Tibial nerve (tissue), 4 donors: ENCODE measurements around the gene DHX30. TPM values are rescaled to one million over a fixed set of nuclear protein-coding genes. Genes with fewer than 3 reads are reported as not detected.

Source experiments
- DNase-seq, 2 donors: peaks; one replicate each; pipeline ENCODE4 v3.0.0-alpha.2; 2019; ENCODE audit warnings: low spot score in 2 of 2
- H3K27ac ChIP-seq, 4 donors: fragments of 200-600 bp; sonication (generic) in 3 of 4; one replicate each; pipeline ENCODE4 v1.5.1; 2017 to 2019; ENCODE audit warnings: mild to moderate bottlenecking in 1 of 4
- H3K27me3 ChIP-seq, 2 donors: fragments of 200-600 bp; sonication (generic) in 1 of 2; one replicate each; pipeline versions ENCODE4 v1.5.1 to v1.6.0; 2017 to 2019
- H3K36me3 ChIP-seq, 3 donors: fragments of 200-600 bp; sonication (generic); one replicate each; pipeline ENCODE4 v1.5.1; 2018 to 2019
- H3K4me1 ChIP-seq, 4 donors: fragments of 200-600 bp; sonication (generic) in 3 of 4; one replicate each; pipeline ENCODE4 v1.5.1; 2017 to 2019
- H3K4me3 ChIP-seq, 4 donors: fragments of 200-600 bp; sonication (generic) in 3 of 4; one replicate each; pipeline ENCODE4 v1.5.1; 2017 to 2019; ENCODE audit warnings: mild to moderate bottlenecking in 1 of 4, moderate library complexity in 1 of 4
- H3K9me3 ChIP-seq, 4 donors: fragments of 200-600 bp; sonication (generic) in 3 of 4; one replicate each; pipeline ENCODE4 v1.5.1; 2017 to 2019
- CTCF ChIP-seq, 5 experiments: fragments of 200-600 bp in 3 of 5; fragments of 450-650 bp in 2 of 5; sonication (generic) in 3 of 5; IDR thresholded peaks; one replicate each; pipeline ENCODE4 v1.5.1; 2016 to 2019; ENCODE audit warnings: antibody characterized with exemption in 5 of 5, mild to moderate bottlenecking in 3 of 5, moderate library complexity in 2 of 5
- EP300 ChIP-seq, 2 donors: sonication (generic); formaldehyde crosslinking; IDR thresholded peaks; one replicate each; pipeline ENCODE4 v1.6.1; 2017; ENCODE audit warnings: antibody characterized with exemption in 2 of 2, mild to moderate bottlenecking in 1 of 2
- POLR2A ChIP-seq, 2 donors: fragments of 450-650 bp; IDR thresholded peaks; one replicate each; pipeline ENCODE4 v1.6.1; 2017; ENCODE audit warnings: antibody characterized with exemption in 2 of 2, mild to moderate bottlenecking in 2 of 2, moderate library complexity in 2 of 2
- WGBS, 2 donors: methylation state at CpG; one replicate each; pipeline ENCODE4 v1.1.5; 2018; 5-methylcytosine and 5-hydroxymethylcytosine counted together
- total RNA-seq, 4 donors: library from RNA; depleted of rRNA; stranded (reverse); fragments of >200 nt; gene quantifications; one replicate each; pipeline ENCODE4 v1.1.0, GENCODE V29; 2016

DHX30 gene
- total RNA-seq, 4 donors from 2014 or later, result 71.9 to 86.4 (median 78.8) TPM

- Histone ChIP-seq H3K36me3 (peaks cover 0 to 42% (median 0%) of the 10 kb centered on the region in 3 donors), H3K4me3 (no peak overlapping the region), H3K9me3 (no peaks in the 10 kb centered on the region), H3K4me1 (peaks cover 0 to 29% (median 9%) of the 10 kb centered on the region in 4 donors), H3K27ac (no peak overlapping the region), H3K27me3 (no peaks in the 10 kb centered on the region)
- 76 to 93% methylated on average over 1 of the region's 1 CpG for WGBS, 2 donors
- DNase-seq, result no peak
- no peak for TF ChIP-seq POLR2A (IDR thresholded peaks at IDR 0.05)
- no peak for TF ChIP-seq CTCF (IDR thresholded peaks at IDR 0.05)
- no peak for TF ChIP-seq EP300 (IDR thresholded peaks at IDR 0.05)
These were observed 1.6 kb downstream of the DHX30 start for GRCh38 chr3:47804577-47804976.

GRCh38 chr3:47813551-47814177 is 10.7 kb downstream of the DHX30 start:
- H3K4me3 ChIP-seq, result no peak overlapping the region
- peaks cover 0 to 82% (median 4%) of the 10 kb centered on the region in 3 donors for H3K36me3 ChIP-seq
- peaks cover 0 to 4% (median 0%) of the 10 kb centered on the region in 4 donors for H3K4me1 ChIP-seq
- WGBS, 2 donors, result 67 to 76% methylated on average over 8 of the region's 8 CpGs
- H3K27me3 ChIP-seq, result no peaks in the 10 kb centered on the region
- no peak overlapping the region for H3K27ac ChIP-seq
- H3K9me3 ChIP-seq, result no peaks in the 10 kb centered on the region
- no peak for TF ChIP-seq POLR2A (IDR thresholded peaks at IDR 0.05)
- no peak for TF ChIP-seq EP300 (IDR thresholded peaks at IDR 0.05)
- TF ChIP-seq CTCF (IDR thresholded peaks at IDR 0.05), result no peak
- no peak for DNase-seq

GRCh38 chr3:47817609-47818008 is 14.7 kb downstream of the DHX30 start:
- H3K4me1 ChIP-seq, result peaks cover 0 to 4% (median 0%) of the 10 kb centered on the region in 4 donors
- no peaks in the 10 kb centered on the region for H3K27me3 ChIP-seq
- H3K9me3 ChIP-seq, result no peaks in the 10 kb centered on the region
- DNase-seq, result no peak
- H3K27ac ChIP-seq, result no peak overlapping the region
- TF ChIP-seq CTCF (IDR thresholded peaks at IDR 0.05) (no peak), POLR2A (IDR thresholded peaks at IDR 0.05) (no peak), EP300 (IDR thresholded peaks at IDR 0.05) (no peak)
- no peak overlapping the region for H3K4me3 ChIP-seq
- peaks cover 0 to 81% (median 4%) of the 10 kb centered on the region in 3 donors for H3K36me3 ChIP-seq
- 89 to 91% methylated on average over 7 of the region's 7 CpGs for WGBS, 2 donors

- peak overlapping the region; percentile 79 to 91 (median 90) for H3K27ac ChIP-seq
These were observed 21.9 kb downstream of the DHX30 start for GRCh38 chr3:47824541-47825473.

More at GRCh38 chr3:47824541-47825473, 21.9 kb downstream of the DHX30 start:
- Histone ChIP-seq H3K36me3 (peaks cover 0 to 54% (median 0%) of the 10 kb centered on the region in 3 donors), H3K4me3 (peak overlapping the region; percentile 78 to 98 (median 92)), H3K27me3 (no peaks in the 10 kb centered on the region), H3K9me3 (no peaks in the 10 kb centered on the region), H3K4me1 (peaks cover 0 to 27% (median 16%) of the 10 kb centered on the region in 4 donors)
- TF ChIP-seq POLR2A (IDR thresholded peaks at IDR 0.05), result no peak
- TF ChIP-seq CTCF (IDR thresholded peaks at IDR 0.05), result peak; percentile 82 to 97 (median 92)
- peak in 1 of 2 donors; percentile 25 for TF ChIP-seq EP300 (IDR thresholded peaks at IDR 0.05)
- DNase-seq, result peak; percentile 57
- 5 to 6% methylated on average over 28 to 56 of the region's 77 CpGs for WGBS, 2 donors
